HepG2 (cell line): ENCODE measurements around the gene ZFP62. TPM values are rescaled to one million over a fixed set of nuclear protein-coding genes. Genes with fewer than 3 reads are reported as not detected.

Source experiments
- ATAC-seq: fragments of 200-7000 bp; cut with Tn5 transposase; 3 replicates; pipeline ENCODE4 v1.9.1; 2020; ENCODE audit warnings: mild to moderate bottlenecking, moderate library complexity
- BruUV-seq: library from RNA; stranded (reverse); fragments of 400-500 nt; replicated peaks from 2 replicates; lab custom pipeline; 2021; lab: Mats Ljungman, UMichigan
- CTCF ChIA-PET: fragments of 300-600 bp; formaldehyde crosslinking; extraction: SDS; loops from one replicate; lab custom pipeline; 2021; ENCODE audit warnings: low total read pairs, inconsistent platforms, low intra/inter-chr PET ratio; lab: Yijun Ruan, JAX
- POLR2A ChIA-PET: fragments of 350-600 bp; sonication (Branson Sonifier 250); formaldehyde crosslinking; loops from one replicate; lab custom pipeline; 2020; ENCODE audit warnings: antibody characterized with exemption, inconsistent platforms; lab: Yijun Ruan, JAX
- DNase-seq: peaks from one replicate; pipeline ENCODE4 v3.0.0-alpha.2; 2015; ENCODE audit warnings: low spot score
- FAIRE-seq: peaks from 3 replicates; lab custom pipeline; 2011; peaks lifted over from hg19 to GRCh38; lab: Jason Lieb, UNC
- H2AFZ ChIP-seq: one replicate; pipeline ENCODE4 v1.6.1; 2011; ENCODE audit warnings: low read length, inconsistent platforms
- H3K27ac ChIP-seq: fragments of 300-600 bp; 3 replicates; pipeline ENCODE4 v1.8.0; 2011; ENCODE audit warnings: mixed run types, mild to moderate bottlenecking, mixed read lengths, low read length, inconsistent platforms; ENCODE audit not compliant: insufficient read depth; ENCODE audit errors: extremely low read length
- H3K27me3 ChIP-seq, 2 experiments: fragments of 200-600 bp in 1 of 2; 2 replicates in 1 of 2; 3 replicates in 1 of 2; pipeline versions ENCODE4 v1.6.0 to v1.8.0; 2011; ENCODE audit warnings: low read length in 2 of 2, mild to moderate bottlenecking in 2 of 2, moderate library complexity in 2 of 2, inconsistent platforms in 1 of 2; ENCODE audit not compliant: insufficient read depth in 2 of 2, control insufficient read depth in 1 of 2
- H3K36me3 ChIP-seq, 2 experiments: fragments of 200-600 bp in 1 of 2; replicated peaks in 1 of 2; 2 replicates in 1 of 2; 3 replicates in 1 of 2; pipeline versions ENCODE4 v1.5.1 to v1.8.0; 2011; ENCODE audit warnings: low read length in 2 of 2, inconsistent platforms in 1 of 2; ENCODE audit not compliant: insufficient read depth in 2 of 2, control insufficient read depth in 1 of 2
- H3K4me1 ChIP-seq: 2 replicates; pipeline ENCODE4 v1.5.1; 2012; ENCODE audit warnings: low read length, inconsistent platforms; ENCODE audit not compliant: insufficient read depth
- H3K4me2 ChIP-seq: 2 replicates; pipeline ENCODE4 v1.6.0; 2011; ENCODE audit warnings: low read depth, low read length, inconsistent platforms
- H3K4me3 ChIP-seq, 3 experiments: fragments of 200-600 bp in 1 of 3; sonication (generic), shearing (Covaris generic) in 1 of 3; replicated peaks in 1 of 3; 2 replicates each; pipeline ENCODE4 v1.5.1; 2011 to 2016; ENCODE audit warnings: low read length in 3 of 3, inconsistent platforms in 2 of 3, low read depth in 2 of 3, mild to moderate bottlenecking in 2 of 3, control low read depth in 1 of 3, mixed read lengths in 1 of 3; ENCODE audit not compliant: insufficient read depth in 1 of 3
- H3K79me2 ChIP-seq: one replicate; pipeline ENCODE4 v1.6.1; 2011; ENCODE audit warnings: low read length, inconsistent platforms; ENCODE audit not compliant: insufficient read depth
- H3K9ac ChIP-seq: 2 replicates; pipeline ENCODE4 v1.6.0; 2011; ENCODE audit warnings: mild to moderate bottlenecking, low read depth, low read length, inconsistent platforms; ENCODE audit not compliant: insufficient read depth
- H3K9me3 ChIP-seq: 2 replicates; pipeline ENCODE4 v1.5.1; 2012; ENCODE audit warnings: mild to moderate bottlenecking, low read length
- H4K20me1 ChIP-seq: 2 replicates; pipeline ENCODE4 v1.6.0; 2011; ENCODE audit warnings: inconsistent platforms, mild to moderate bottlenecking, low read length, moderate library complexity; ENCODE audit not compliant: insufficient read depth
- KDM2A ChIP-seq: sonication (generic); formaldehyde crosslinking; IDR thresholded peaks from 2 replicates; pipeline ENCODE4 v1.4.0; 2020; ENCODE audit warnings: low read depth, missing genetic modification reagents, borderline replicate concordance
- NCOR1 ChIP-seq: fragments of 200-600 bp; sonication (generic); IDR thresholded peaks from 2 replicates; pipeline ENCODE4 v1.7.0; 2017; ENCODE audit warnings: antibody characterized with exemption, low read length, borderline replicate concordance
- ZMYM4 ChIP-seq: sonication (generic); formaldehyde crosslinking; IDR thresholded peaks from 2 replicates; pipeline ENCODE4 v1.8.1; 2023; ENCODE audit warnings: mild to moderate bottlenecking, missing genetic modification reagents
- ZNF30 ChIP-seq: sonication (generic); formaldehyde crosslinking; IDR thresholded peaks from 2 replicates; pipeline ENCODE4 v1.5.0; 2020; ENCODE audit warnings: mild to moderate bottlenecking, missing genetic modification reagents
- ZNF337 ChIP-seq: sonication (generic); formaldehyde crosslinking; IDR thresholded peaks from 2 replicates; pipeline ENCODE4 v1.5.1; 2020; ENCODE audit warnings: missing genetic modification reagents, low read depth, mild to moderate bottlenecking, borderline replicate concordance
- ZNF772 ChIP-seq: sonication (generic); formaldehyde crosslinking; IDR thresholded peaks from 2 replicates; pipeline ENCODE4 v1.5.0; 2020; ENCODE audit warnings: mild to moderate bottlenecking, missing genetic modification reagents
- ZSCAN31 ChIP-seq: sonication (generic); formaldehyde crosslinking; IDR thresholded peaks from 2 replicates; pipeline ENCODE4 v1.5.0; 2020; ENCODE audit warnings: low read depth, mild to moderate bottlenecking, missing genetic modification reagents
- WGBS: methylation state at CpG from one replicate; pipeline ENCODE4 v1.1.6; 2017; ENCODE audit warnings: low lambda C conversion rate; 5-methylcytosine and 5-hydroxymethylcytosine counted together
- in situ Hi-C: cut with HindIII; loops from 2 replicates; pipeline ENCODE4 v1.10.0; 2017; ENCODE audit warnings: low pct_unique_long_range_greater_than_20kb; ENCODE audit not compliant: extremely low pct_ligation_motif_present
- intact Hi-C: fragments of 100-400 bp; cut with micrococcal nuclease; formaldehyde crosslinking; loops from one replicate; pipeline ENCODE4 v1.10.0; 2022; ENCODE audit not compliant: unreplicated experiment
- polyA plus RNA-seq, 8 experiments: library from polyadenylated mRNA; depleted of rRNA in 3 of 8; stranded (reverse) in 7 of 8; unstranded in 1 of 8; fragments of >200 nt; fragmentation: Illumina TruSeq in 4 of 8; extraction: Trizol in 4 of 8; gene quantifications; 2 replicates each; pipeline versions ENCODE4 v1.2.1 to v1.2.3, GENCODE V29; 2011 to 2016; ENCODE audit warnings: low read depth in 4 of 8, missing spikeins in 1 of 8, mixed read lengths in 1 of 8; ENCODE audit not compliant: insufficient read depth in 1 of 8
- total RNA-seq, 5 experiments: library from RNA; depleted of rRNA; stranded (reverse); fragments of >200 nt; fragmentation: Illumina TruSeq; extraction: Trizol; gene quantifications; 2 replicates each; pipeline ENCODE4 v1.2.3, GENCODE V29; 2016; ENCODE audit warnings: low read depth in 1 of 5
- TF ChIP-seq, protein P1 (sequence below): sonication (generic); formaldehyde crosslinking; IDR thresholded peaks from 2 replicates; pipeline ENCODE4 v1.5.1; 2020; ENCODE audit warnings: missing genetic modification reagents, mild to moderate bottlenecking, borderline replicate concordance
- TF ChIP-seq, protein P2 (sequence below): sonication (generic); formaldehyde crosslinking; IDR thresholded peaks from 2 replicates; pipeline ENCODE4 v1.5.1; 2020; ENCODE audit warnings: missing genetic modification reagents, mild to moderate bottlenecking, borderline replicate concordance

ZFP62 gene
- total and polyA plus RNA-seq, 2 of the 13 experiments (the other 11 are each of a cell fraction or from before 2014, with no cell fraction given): 8.2 to 19.4 TPM

DNA sequence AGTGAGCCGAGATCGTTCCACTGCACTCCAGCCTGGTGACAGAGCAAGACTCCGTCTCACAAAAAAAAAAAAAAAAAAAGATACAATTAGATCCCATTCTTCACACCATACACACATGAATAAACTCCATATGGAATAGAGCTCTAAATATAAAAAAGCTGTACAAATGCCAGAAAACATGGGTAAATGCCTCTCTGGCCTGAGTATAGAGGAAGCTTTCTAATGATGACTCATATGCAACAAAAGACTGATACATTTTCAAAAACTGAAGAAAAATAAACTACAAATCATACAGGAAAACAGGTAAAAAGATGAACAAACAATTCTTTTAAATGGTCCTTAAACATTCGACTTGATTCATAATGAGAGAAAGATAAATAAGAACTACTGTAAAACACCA, 8.6 kb downstream of the ZFP62 start:
- H3K9ac ChIP-seq: no peak overlapping the region
- peaks cover 6 to 23% of the 10 kb centered on the region in 2 experiments for H3K36me3 ChIP-seq
- no peak for ATAC-seq
- TF ChIP-seq ZNF337 (CRISPR knock-in tag) (no peak), ZNF30 (no peak), NCOR1 (no peak), ZNF772 (CRISPR knock-in tag) (no peak)
- TF ChIP-seq, protein P1, sequence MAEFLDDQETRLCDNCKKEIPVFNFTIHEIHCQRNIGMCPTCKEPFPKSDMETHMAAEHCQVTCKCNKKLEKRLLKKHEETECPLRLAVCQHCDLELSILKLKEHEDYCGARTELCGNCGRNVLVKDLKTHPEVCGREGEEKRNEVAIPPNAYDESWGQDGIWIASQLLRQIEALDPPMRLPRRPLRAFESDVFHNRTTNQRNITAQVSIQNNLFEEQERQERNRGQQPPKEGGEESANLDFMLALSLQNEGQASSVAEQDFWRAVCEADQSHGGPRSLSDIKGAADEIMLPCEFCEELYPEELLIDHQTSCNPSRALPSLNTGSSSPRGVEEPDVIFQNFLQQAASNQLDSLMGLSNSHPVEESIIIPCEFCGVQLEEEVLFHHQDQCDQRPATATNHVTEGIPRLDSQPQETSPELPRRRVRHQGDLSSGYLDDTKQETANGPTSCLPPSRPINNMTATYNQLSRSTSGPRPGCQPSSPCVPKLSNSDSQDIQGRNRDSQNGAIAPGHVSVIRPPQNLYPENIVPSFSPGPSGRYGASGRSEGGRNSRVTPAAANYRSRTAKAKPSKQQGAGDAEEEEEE (CRISPR knock-in tag): no peak
- H2AFZ ChIP-seq: no peak overlapping the region
- no peaks in the 10 kb centered on the region for H3K4me1 ChIP-seq
- 91% methylated on average over 4 of the region's 4 CpGs for WGBS
- H3K4me2 ChIP-seq: no peak overlapping the region
- H4K20me1 ChIP-seq: no peaks in the 10 kb centered on the region
- ChIA-PET POLR2A (no interaction called here), CTCF (no interaction called here)
- intact Hi-C loops (no loop called here), in situ Hi-C loops (no loop called here)
- no peak overlapping the region for H3K27ac ChIP-seq
- no TSS peak for BruUV-seq
- H3K27me3 ChIP-seq: no peaks in the 10 kb centered on the region
- no peak for FAIRE-seq
- DNase-seq: no peak
- no peak overlapping the region for H3K4me3 ChIP-seq
- H3K9me3 ChIP-seq: no peaks in the 10 kb centered on the region
- H3K79me2 ChIP-seq: no peaks in the 10 kb centered on the region

DNA sequence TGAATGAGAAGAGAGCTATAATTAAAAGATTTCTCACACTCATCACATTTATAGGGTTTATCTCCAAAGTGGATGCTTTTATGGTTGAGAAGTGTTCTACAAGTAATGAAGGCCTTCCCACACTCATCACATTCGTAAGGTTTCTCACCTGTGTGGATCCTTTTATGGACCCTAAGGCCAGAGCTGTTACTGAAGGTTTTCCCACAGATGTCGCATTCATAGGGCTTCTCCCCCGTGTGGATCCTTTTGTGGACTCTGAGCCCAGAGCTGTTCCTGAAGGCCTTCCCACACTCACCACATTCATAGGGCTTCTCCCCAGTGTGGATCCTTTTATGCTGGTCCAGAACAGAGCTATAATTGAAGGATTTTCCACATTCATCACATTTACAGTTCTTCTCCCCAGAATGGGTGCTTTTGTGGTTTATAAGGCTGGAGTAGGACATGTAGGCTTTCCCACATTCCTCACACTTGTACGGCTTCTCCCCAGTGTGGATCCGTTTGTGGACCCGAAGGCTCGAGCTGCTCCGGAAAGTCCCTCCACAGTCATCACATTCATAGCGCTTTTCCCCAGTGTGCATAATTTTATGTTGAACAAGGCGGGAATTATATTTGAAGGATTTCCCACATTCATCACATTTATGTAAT, 10.5 kb downstream of the ZFP62 start:
- no peaks in the 10 kb centered on the region for H3K4me1 ChIP-seq
- in situ Hi-C loops: no loop called here
- no peaks in the 10 kb centered on the region for H3K79me2 ChIP-seq
- FAIRE-seq (no peak), DNase-seq (no peak), ATAC-seq (no peak)
- intact Hi-C loops: no loop called here
- TSS peak; percentile 20 for BruUV-seq
- no peak overlapping the region for H2AFZ ChIP-seq
- H3K27me3 ChIP-seq: no peaks in the 10 kb centered on the region
- POLR2A ChIA-PET: no interaction called here
- CTCF ChIA-PET: no interaction called here
- 94% methylated on average over 10 of the region's 10 CpGs for WGBS
- TF ChIP-seq KDM2A (CRISPR knock-in tag): no peak
- TF ChIP-seq ZMYM4 (CRISPR knock-in tag): no peak
- TF ChIP-seq, protein P2, sequence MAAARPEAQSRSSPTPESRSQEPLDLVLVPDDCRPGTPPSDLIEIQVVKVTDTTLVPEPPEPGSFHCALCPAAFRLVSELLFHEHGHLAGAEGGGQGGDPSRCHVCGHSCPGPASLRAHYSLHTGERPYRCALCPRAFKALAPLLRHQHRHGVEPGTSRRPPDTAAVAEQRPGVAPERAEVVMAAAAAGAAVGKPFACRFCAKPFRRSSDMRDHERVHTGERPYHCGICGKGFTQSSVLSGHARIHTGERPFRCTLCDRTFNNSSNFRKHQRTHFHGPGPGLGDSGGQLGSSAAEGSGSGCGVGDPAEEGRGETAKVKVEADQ (CRISPR knock-in tag): no peak
- no peak for TF ChIP-seq ZNF30
- no peak for TF ChIP-seq ZSCAN31
- no peak overlapping the region for H3K4me3 ChIP-seq
- no peaks in the 10 kb centered on the region for H3K9me3 ChIP-seq
- no peaks in the 10 kb centered on the region for H4K20me1 ChIP-seq
- no peak overlapping the region for H3K27ac ChIP-seq
- no peak overlapping the region for H3K9ac ChIP-seq
- peaks cover 4 to 23% of the 10 kb centered on the region in 2 experiments for H3K36me3 ChIP-seq
- H3K4me2 ChIP-seq: no peak overlapping the region
